GM12865 (cell line): ENCODE results near the gene SLITRK5.
A peak's percentile ranks its signal among the peaks of the same experiment; 100 is the strongest.

Experiments used
- DNase-seq: peaks from one replicate; pipeline ENCODE4 v3.0.0; 2010; ENCODE audit warnings: low read depth
- H3K4me3 ChIP-seq: 2 replicates; pipeline ENCODE4 v1.5.1; 2011; ENCODE audit warnings: mild to moderate bottlenecking, low read depth, low read length, control low read depth
- TF ChIP-seq, protein P1 (sequence below): IDR thresholded peaks from 2 replicates; pipeline ENCODE4 v1.5.1; 2011; ENCODE audit warnings: low read length, control low read depth, low read depth, inconsistent platforms; ENCODE audit not compliant: insufficient read depth; ENCODE audit errors: missing control alignments

SLITRK5 gene

DNA sequence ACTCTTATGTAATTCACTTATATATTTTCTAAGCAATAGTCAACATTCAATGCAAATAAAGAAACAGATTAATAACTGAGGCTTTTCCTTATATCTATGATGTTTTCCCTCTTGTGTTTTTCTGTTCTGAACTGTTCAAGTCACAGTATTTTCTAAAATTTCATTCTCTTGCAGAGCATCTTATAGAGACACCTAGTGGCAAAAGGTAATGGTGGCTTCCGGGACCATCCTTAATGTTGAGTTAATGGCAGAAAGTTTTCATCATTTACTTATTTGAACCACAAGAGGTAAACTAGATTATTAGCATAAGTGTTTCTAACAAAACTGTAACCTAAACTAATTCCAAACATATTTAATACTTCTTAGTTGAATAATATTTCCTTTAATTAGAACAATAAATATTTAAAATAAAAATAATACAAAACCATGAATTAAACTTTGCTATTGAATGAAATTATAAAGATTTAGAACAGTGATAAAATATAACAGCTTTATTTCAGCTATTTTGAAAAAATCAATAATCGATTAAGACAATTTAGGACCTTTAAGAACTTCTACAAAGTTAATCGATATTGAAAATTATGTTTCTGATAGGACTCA lies 1.7 kb upstream of the SLITRK5 start:
- no peak overlapping the region for H3K4me3 ChIP-seq
- TF ChIP-seq, protein P1, sequence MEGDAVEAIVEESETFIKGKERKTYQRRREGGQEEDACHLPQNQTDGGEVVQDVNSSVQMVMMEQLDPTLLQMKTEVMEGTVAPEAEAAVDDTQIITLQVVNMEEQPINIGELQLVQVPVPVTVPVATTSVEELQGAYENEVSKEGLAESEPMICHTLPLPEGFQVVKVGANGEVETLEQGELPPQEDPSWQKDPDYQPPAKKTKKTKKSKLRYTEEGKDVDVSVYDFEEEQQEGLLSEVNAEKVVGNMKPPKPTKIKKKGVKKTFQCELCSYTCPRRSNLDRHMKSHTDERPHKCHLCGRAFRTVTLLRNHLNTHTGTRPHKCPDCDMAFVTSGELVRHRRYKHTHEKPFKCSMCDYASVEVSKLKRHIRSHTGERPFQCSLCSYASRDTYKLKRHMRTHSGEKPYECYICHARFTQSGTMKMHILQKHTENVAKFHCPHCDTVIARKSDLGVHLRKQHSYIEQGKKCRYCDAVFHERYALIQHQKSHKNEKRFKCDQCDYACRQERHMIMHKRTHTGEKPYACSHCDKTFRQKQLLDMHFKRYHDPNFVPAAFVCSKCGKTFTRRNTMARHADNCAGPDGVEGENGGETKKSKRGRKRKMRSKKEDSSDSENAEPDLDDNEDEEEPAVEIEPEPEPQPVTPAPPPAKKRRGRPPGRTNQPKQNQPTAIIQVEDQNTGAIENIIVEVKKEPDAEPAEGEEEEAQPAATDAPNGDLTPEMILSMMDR = peak; percentile 38
- DNase-seq = peak; percentile 30

DNA sequence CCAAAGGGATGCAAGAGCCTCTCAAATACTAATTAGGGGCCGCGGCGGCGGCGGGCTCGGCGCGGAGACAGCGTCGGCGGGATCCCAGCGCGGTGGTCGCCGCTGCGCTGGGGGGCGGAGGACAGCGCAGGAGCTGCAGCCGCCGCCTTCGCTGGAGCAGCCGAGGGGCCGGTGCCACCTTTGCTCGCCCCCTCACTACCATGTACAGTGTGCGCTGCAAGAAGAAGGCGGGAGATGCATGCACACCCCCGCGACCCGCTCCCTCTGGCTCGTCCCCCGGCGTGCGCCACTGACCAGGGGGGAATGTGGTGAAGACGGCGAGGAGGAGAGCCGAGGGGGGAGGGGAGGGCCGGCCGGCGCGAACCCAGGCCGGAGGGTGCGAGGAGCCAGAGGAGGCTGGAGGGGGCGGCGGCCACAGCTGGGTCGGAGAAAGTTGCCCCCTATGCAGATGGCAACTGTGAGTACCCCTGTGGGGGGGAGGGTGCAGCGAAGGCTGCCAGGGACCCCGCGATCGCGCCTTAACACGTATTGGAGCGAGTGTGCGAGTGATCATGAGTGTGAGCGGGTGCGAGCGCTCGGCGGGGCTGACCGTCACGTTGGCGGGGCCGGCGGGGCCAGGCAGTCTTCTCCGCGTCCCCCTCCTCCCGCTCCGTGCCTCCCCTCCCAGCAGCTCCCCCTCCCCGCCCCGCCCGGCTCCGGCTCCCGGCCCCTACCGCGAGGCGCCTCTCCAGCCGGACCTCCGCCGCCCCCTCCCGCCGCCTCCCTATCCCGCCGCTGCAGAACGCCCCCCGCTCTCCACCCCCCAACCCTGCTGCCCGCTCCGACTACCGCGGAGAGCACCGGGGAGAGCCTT lies 808 bp downstream of the SLITRK5 start:
- TF ChIP-seq, protein P1 = no peak
- no peak overlapping the region for H3K4me3 ChIP-seq
- DNase-seq = no peak

DNA sequence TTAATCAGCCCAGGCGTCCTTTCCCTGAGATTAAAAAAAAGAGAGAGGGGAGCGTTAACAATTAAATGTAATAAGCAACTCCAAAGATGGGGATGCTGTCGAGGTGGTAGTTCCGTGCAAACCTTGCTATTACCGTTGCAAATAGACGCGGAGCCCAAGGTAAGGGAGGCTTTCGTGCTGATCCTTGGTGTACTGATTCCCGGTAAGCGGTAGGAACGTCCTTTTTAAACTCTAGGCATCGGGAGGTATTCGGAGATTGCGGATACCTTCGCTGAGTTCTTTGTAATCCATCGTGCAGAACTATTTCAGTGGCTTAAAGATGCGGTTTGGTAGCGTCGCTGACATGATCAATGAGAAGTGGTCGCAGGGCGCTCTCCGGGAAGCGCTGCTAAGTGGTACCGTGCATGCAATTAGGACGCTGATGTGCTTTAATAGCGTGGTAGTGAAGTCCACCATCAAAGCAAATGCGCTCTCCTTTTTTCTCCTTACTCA lies 3.1 kb downstream of the SLITRK5 start:
- no peak for DNase-seq
- no peak overlapping the region for H3K4me3 ChIP-seq

DNA sequence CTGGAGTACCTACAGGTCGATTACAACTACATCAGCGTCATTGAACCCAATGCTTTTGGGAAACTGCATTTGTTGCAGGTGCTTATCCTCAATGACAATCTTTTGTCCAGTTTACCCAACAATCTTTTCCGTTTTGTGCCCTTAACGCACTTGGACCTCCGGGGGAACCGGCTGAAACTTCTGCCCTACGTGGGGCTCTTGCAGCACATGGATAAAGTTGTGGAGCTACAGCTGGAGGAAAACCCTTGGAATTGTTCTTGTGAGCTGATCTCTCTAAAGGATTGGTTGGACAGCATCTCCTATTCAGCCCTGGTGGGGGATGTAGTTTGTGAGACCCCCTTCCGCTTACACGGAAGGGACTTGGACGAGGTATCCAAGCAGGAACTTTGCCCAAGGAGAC lies 4.7 kb downstream of the SLITRK5 start:
- H3K4me3 ChIP-seq = no peak overlapping the region
- TF ChIP-seq, protein P1 = no peak
- no peak for DNase-seq

More for the DNA sequence above, 3.1 kb downstream of the SLITRK5 start:
- TF ChIP-seq, protein P1 = no peak

DNA sequence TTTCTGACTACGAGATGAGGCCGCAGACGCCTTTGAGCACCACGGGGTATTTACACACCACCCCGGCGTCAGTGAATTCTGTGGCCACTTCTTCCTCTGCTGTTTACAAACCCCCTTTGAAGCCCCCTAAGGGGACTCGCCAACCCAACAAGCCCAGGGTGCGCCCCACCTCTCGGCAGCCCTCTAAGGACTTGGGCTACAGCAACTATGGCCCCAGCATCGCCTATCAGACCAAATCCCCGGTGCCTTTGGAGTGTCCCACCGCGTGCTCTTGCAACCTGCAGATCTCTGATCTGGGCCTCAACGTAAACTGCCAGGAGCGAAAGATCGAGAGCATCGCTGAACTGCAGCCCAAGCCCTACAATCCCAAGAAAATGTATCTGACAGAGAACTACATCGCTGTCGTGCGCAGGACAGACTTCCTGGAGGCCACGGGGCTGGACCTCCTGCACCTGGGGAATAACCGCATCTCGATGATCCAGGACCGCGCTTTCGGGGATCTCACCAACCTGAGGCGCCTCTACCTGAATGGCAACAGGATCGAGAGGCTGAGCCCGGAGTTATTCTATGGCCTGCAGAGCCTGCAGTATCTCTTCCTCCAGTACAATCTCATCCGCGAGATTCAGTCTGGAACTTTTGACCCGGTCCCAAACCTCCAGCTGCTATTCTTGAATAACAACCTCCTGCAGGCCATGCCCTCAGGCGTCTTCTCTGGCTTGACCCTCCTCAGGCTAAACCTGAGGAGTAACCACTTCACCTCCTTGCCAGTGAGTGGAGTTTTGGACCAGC lies 5.3 kb downstream of the SLITRK5 start:
- no peak overlapping the region for H3K4me3 ChIP-seq
- DNase-seq = no peak

DNA sequence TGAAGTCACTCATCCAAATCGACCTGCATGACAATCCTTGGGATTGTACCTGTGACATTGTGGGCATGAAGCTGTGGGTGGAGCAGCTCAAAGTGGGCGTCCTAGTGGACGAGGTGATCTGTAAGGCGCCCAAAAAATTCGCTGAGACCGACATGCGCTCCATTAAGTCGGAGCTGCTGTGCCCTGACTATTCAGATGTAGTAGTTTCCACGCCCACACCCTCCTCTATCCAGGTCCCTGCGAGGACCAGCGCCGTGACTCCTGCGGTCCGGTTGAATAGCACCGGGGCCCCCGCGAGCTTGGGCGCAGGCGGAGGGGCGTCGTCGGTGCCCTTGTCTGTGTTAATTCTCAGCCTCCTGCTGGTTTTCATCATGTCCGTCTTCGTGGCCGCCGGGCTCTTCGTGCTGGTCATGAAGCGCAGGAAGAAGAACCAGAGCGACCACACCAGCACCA lies 5.9 kb downstream of the SLITRK5 start:
- TF ChIP-seq, protein P1 = no peak
- no peak for DNase-seq
- no peak overlapping the region for H3K4me3 ChIP-seq

More for the DNA sequence above, 5.3 kb downstream of the SLITRK5 start:
- TF ChIP-seq, protein P1 = no peak
